Smooth muscle cell (in vitro differentiated cells): ENCODE measurements around the gene SAMD14. TPM values are rescaled to one million over a fixed set of nuclear protein-coding genes. Genes with fewer than 3 reads are reported as not detected.

Experiments
- DNase-seq: peaks from one replicate; lab custom pipeline; 2025; ENCODE audit not compliant: unreplicated experiment; lab: John Stamatoyannopoulos, UW
- H2AFZ ChIP-seq: fragments of 200-600 bp; sonication (generic); 2 replicates; pipeline ENCODE4 v1.6.0; 2016; ENCODE audit warnings: antibody characterized with exemption, low read depth, mild to moderate bottlenecking
- H3F3A ChIP-seq: fragments of 200-600 bp; sonication (generic); 2 replicates; pipeline ENCODE4 v1.6.0; 2017; ENCODE audit warnings: antibody characterized with exemption, low read depth
- H3K27ac ChIP-seq: fragments of 200-600 bp; sonication (generic); 2 replicates; pipeline ENCODE4 v1.5.1; 2016; ENCODE audit warnings: low read depth, mild to moderate bottlenecking
- H3K27me3 ChIP-seq: fragments of 200-600 bp; sonication (generic); 2 replicates; pipeline ENCODE4 v1.6.1; 2016; ENCODE audit warnings: low read depth, mild to moderate bottlenecking
- H3K36me3 ChIP-seq: fragments of 200-600 bp; sonication (generic); 2 replicates; pipeline ENCODE4 v1.5.1; 2016; ENCODE audit warnings: low read depth
- H3K4me1 ChIP-seq: fragments of 200-600 bp; sonication (generic); 2 replicates; pipeline ENCODE4 v1.5.1; 2016; ENCODE audit warnings: low read depth
- H3K4me2 ChIP-seq: fragments of 200-600 bp; sonication (generic); 2 replicates; pipeline ENCODE4 v1.6.0; 2016; ENCODE audit warnings: mild to moderate bottlenecking
- H3K4me3 ChIP-seq: fragments of 200-600 bp; sonication (generic); 2 replicates; pipeline ENCODE4 v1.5.1; 2016; ENCODE audit warnings: mild to moderate bottlenecking
- H3K79me2 ChIP-seq: fragments of 200-600 bp; sonication (generic); 2 replicates; pipeline ENCODE4 v1.6.0; 2016; ENCODE audit warnings: low read depth, mild to moderate bottlenecking
- H3K9ac ChIP-seq: fragments of 200-600 bp; sonication (generic); 2 replicates; pipeline ENCODE4 v1.6.0; 2016; ENCODE audit warnings: low read depth
- H3K9me3 ChIP-seq: fragments of 200-600 bp; sonication (generic); replicated peaks from 2 replicates; pipeline ENCODE4 v1.5.1; 2016; ENCODE audit warnings: low read depth
- H4K20me1 ChIP-seq: fragments of 200-600 bp; sonication (generic); 2 replicates; pipeline ENCODE4 v1.6.0; 2016; ENCODE audit warnings: low read depth
- CTCF ChIP-seq: fragments of 200-600 bp; sonication (generic); IDR thresholded peaks from 2 replicates; pipeline ENCODE4 v1.5.1; 2017; ENCODE audit warnings: borderline replicate concordance, mild to moderate bottlenecking, antibody characterized with exemption; ENCODE audit not compliant: insufficient read depth, poor library complexity, severe bottlenecking
- WGBS: methylation state at CpG from one replicate; pipeline ENCODE4 v1.1.7; 2016; ENCODE audit warnings: low lambda C conversion rate; 5-methylcytosine and 5-hydroxymethylcytosine counted together
- polyA plus RNA-seq: library from polyadenylated mRNA; unstranded; fragments of >200 nt; fragmentation: Nextera tagmentation; extraction: Ambion mirVana; gene quantifications from 2 replicates; pipeline ENCODE4 v1.2.1, GENCODE V29; 2016
- total RNA-seq: library from RNA; depleted of rRNA; stranded (reverse); fragments of >200 nt; gene quantifications from 2 replicates; pipeline ENCODE4 v1.2.3, GENCODE V29; 2014

Gene SAMD14
- total and polyA plus RNA-seq, 2 experiments from 2014 or later = 13.7 to 39.1 TPM

GRCh38 chr17:50102164-50102991, 27.6 kb downstream of the SAMD14 start:
- Histone ChIP-seq H3K36me3 (no peaks in the 10 kb centered on the region), H4K20me1 (no peaks in the 10 kb centered on the region), H3K9ac (no peak overlapping the region), H3F3A (peaks cover 3% of the 10 kb centered on the region), H3K79me2 (no peaks in the 10 kb centered on the region), H3K9me3 (no peaks in the 10 kb centered on the region), H3K4me2 (no peak overlapping the region), H3K4me3 (no peak overlapping the region), H3K27ac (no peak overlapping the region), H3K27me3 (no peaks in the 10 kb centered on the region), H2AFZ (no peak overlapping the region), H3K4me1 (peaks cover 14% of the 10 kb centered on the region)
- WGBS = 87% methylated on average over 15 of the region's 15 CpGs
- no peak for TF ChIP-seq CTCF
- no peak for DNase-seq

- peaks cover 3% of the 10 kb centered on the region for H3F3A ChIP-seq
- H3K4me1 ChIP-seq = peaks cover 14% of the 10 kb centered on the region
- no peaks in the 10 kb centered on the region for H4K20me1 ChIP-seq
- 51% methylated on average over 14 of the region's 17 CpGs for WGBS
- TF ChIP-seq CTCF = no peak
- no peak overlapping the region for H3K4me3 ChIP-seq
- no peaks in the 10 kb centered on the region for H3K27me3 ChIP-seq
- H3K79me2 ChIP-seq = no peaks in the 10 kb centered on the region
- H3K9ac ChIP-seq = no peak overlapping the region
- peak overlapping the region; percentile 4 for H3K4me2 ChIP-seq
- no peak overlapping the region for H2AFZ ChIP-seq
- no peak overlapping the region for H3K27ac ChIP-seq
- no peak for DNase-seq
- H3K36me3 ChIP-seq = no peaks in the 10 kb centered on the region
- no peaks in the 10 kb centered on the region for H3K9me3 ChIP-seq
These were observed 28.4 kb downstream of the SAMD14 start for GRCh38 chr17:50101346-50102163.

DNA sequence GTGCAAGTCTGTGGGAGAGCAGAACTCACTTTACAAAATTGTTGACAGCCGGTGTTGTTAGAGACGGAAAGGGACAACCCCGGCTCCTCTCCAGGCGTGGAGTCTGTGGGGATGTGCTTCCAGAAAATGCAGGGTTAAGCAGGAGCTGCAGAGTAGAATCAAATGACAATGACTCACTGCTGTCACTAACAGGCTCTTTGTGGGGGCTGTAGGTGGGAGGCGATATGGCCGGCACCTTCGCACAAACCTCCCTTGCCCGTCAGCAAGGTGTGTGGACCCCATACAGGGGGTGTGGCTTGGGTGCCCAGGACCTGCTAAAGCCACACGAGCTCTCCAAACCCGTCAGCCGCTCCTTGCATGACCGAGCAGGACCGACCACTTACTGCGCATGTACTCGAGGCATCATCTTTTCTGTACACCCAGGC, 29.0 kb downstream of the SAMD14 start:
- no peak overlapping the region for H3K27ac ChIP-seq

More for the DNA sequence above, 29.0 kb downstream of the SAMD14 start:
- Histone ChIP-seq H3K36me3 (no peaks in the 10 kb centered on the region), H3K79me2 (peaks cover 2% of the 10 kb centered on the region), H4K20me1 (no peaks in the 10 kb centered on the region), H3K4me3 (no peak overlapping the region), H3K9me3 (no peaks in the 10 kb centered on the region), H3K9ac (no peak overlapping the region), H3K4me2 (peak overlapping the region; percentile 4), H3K4me1 (peaks cover 17% of the 10 kb centered on the region), H2AFZ (no peak overlapping the region), H3K27me3 (no peaks in the 10 kb centered on the region), H3F3A (peaks cover 3% of the 10 kb centered on the region)
- no peak for DNase-seq
- WGBS = 25% methylated on average over 15 of the region's 15 CpGs
- no peak for TF ChIP-seq CTCF
